ENCODE data around the gene TTC21A.

TTC21A gene

GRCh38 chr3:39136533-39137434 is 29.3 kb downstream of the TTC21A start:
- DNase-seq (ENCODE audit: extremely low read depth in 1 of 2, low read depth in 1 of 2), result no peak

GRCh38 chr3:39137435-39137936 is 30.0 kb downstream of the TTC21A start:
- DNase-seq (ENCODE audit: extremely low read depth in 1 of 2, low read depth in 1 of 2), result no peak

GRCh38 chr3:39137991-39138803 is 30.7 kb downstream of the TTC21A start:
- DNase-seq (ENCODE audit: extremely low read depth in 1 of 2, low read depth in 1 of 2), result no peak

- no peak for DNase-seq (ENCODE audit: extremely low read depth in 1 of 2, low read depth in 1 of 2)
Measured at GRCh38 chr3:39138804-39139415, 31.4 kb downstream of the TTC21A start.

GRCh38 chr3:39139442-39139841 is 32.0 kb downstream of the TTC21A start:
- no peak for DNase-seq (ENCODE audit: extremely low read depth in 1 of 2, low read depth in 1 of 2)

- no peak for DNase-seq (ENCODE audit: extremely low read depth in 1 of 2, low read depth in 1 of 2)
Measured at GRCh38 chr3:39140341-39140971, 33.0 kb downstream of the TTC21A start.

GRCh38 chr3:39141171-39141995 is 33.9 kb downstream of the TTC21A start:
- DNase-seq (ENCODE audit: extremely low read depth in 1 of 2, low read depth in 1 of 2), result no peak

GRCh38 chr3:39142067-39142466 is 34.6 kb downstream of the TTC21A start:
- DNase-seq (ENCODE audit: extremely low read depth in 1 of 2, low read depth in 1 of 2), result no peak

GRCh38 chr3:39143051-39143885 is 35.8 kb downstream of the TTC21A start:
- no peak for DNase-seq (ENCODE audit: extremely low read depth in 1 of 2, low read depth in 1 of 2)

- DNase-seq (ENCODE audit: extremely low read depth in 1 of 2, low read depth in 1 of 2), result no peak
Measured at GRCh38 chr3:39144095-39144747, 36.7 kb downstream of the TTC21A start.

- DNase-seq (ENCODE audit: extremely low read depth in 1 of 2, low read depth in 1 of 2), result no peak
Measured at GRCh38 chr3:39144748-39145380, 37.4 kb downstream of the TTC21A start.

- no peak for DNase-seq (ENCODE audit: extremely low read depth in 1 of 2, low read depth in 1 of 2)
Measured at GRCh38 chr3:39146083-39146501, 38.6 kb downstream of the TTC21A start.

- DNase-seq (ENCODE audit: extremely low read depth in 1 of 2, low read depth in 1 of 2), result peak in 1 of 2 donors; percentile 80
Measured at GRCh38 chr3:39146611-39147591, 39.4 kb downstream of the TTC21A start.

- DNase-seq (ENCODE audit: extremely low read depth in 1 of 2, low read depth in 1 of 2), result no peak
Measured at GRCh38 chr3:39147711-39148434, 40.4 kb downstream of the TTC21A start.

- no peak for DNase-seq (ENCODE audit: extremely low read depth in 1 of 2, low read depth in 1 of 2)
Measured at GRCh38 chr3:39148435-39149058, 41.1 kb downstream of the TTC21A start.

GRCh38 chr3:39149059-39149455 is 41.6 kb downstream of the TTC21A start:
- no peak for DNase-seq (ENCODE audit: extremely low read depth in 1 of 2, low read depth in 1 of 2)
